Stromal cell of bone marrow (primary cell): ENCODE results near the gene CTF1.
A peak's percentile ranks its signal among the peaks of the same experiment; 100 is the strongest.
"Not testable (repeated sequence)": the region's sequence is repeated elsewhere in the genome, so short reads cannot be mapped to it uniquely, and the experiment has no call there.

ENCODE experiments used
- DNase-seq: peaks from one replicate; pipeline ENCODE4 v3.0.0-alpha.2; 2012; ENCODE audit warnings: low read depth

CTF1 gene

DNA sequence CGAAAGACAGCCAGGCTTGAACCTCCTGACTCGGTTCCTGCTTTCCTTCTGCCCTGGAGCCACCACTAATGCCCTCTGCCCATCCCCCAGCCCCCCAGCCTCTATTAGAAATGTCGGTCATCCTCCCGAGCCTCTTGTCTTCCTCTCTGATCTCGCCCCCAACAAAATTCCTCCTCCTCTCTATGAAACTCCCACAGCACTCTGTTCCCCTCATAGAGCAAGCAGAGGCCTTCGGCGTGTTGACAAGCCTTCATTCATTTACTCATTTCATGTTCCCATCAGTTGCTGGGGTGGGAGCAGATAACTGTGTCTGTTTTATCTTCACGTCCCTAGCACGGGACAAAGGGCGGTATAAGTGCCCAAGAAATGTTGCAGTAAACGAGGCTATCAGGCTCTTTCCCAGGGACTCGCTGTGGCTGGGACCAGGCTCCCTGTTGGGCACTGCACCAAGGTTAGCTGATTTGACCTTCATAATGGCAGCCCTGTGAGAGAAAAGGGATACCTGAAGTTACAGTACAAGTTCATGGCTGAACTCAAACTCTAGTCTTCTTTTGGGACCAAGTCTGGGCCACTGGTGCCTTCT is 34.7 kb downstream of the CTF1 start:
- DNase-seq, result no peak

DNA sequence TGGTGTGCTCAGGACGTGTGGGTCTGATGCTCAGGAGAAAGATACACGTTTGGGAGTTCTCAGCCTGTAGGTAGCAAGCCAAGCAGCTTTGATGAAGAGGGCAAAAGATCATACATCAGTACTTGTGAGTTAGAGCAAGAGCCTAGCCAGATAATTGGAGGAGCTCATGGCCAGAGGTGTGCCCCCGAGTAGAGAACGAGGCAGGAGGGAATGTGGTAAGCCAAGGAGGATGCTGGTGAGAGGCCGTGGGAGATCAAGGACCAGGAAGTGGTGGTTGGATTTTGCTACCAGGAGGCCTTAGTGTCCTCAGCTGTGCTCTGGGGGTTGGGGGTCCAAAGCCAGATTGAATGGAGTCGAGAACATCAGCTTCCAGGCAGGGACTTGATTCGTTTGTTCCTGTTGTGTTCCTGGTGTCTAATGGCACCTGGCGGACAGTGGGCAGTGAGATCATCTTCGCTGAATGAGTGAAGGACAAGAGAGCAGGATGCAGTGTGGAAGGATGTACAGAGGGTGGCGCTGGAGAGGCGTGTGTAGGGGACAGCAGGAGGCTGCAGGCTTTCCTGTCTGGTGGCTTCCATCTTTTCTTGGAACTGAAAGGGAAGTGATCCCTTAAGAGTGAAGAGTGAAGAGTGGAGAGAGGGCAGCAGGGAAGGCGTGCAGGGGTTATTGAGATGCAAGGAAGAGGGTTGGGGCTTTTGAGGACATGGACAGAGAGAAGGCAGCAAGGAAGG is 38.6 kb downstream of the CTF1 start:
- peak; percentile 21 for DNase-seq

DNA sequence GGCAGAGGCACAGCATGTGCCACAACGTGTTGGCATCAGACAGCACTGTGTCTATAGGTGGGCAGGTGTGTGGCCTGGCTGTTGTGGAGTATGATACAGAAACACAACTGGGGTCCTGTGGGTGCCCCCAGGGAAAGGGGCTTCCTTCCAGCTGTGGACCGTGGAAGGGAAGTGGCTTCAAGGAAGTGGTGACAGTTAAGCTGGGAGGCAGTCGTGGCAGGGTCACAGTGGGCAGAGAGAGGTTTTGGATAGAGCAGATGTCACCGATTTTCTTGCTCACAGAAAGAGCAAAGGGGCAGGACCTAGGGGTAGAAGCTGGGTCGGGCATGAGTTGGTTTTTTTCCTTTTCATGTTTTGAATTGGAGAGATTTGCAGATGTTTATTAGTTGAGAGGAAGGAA is 41.3 kb downstream of the CTF1 start:
- no peak for DNase-seq

DNA sequence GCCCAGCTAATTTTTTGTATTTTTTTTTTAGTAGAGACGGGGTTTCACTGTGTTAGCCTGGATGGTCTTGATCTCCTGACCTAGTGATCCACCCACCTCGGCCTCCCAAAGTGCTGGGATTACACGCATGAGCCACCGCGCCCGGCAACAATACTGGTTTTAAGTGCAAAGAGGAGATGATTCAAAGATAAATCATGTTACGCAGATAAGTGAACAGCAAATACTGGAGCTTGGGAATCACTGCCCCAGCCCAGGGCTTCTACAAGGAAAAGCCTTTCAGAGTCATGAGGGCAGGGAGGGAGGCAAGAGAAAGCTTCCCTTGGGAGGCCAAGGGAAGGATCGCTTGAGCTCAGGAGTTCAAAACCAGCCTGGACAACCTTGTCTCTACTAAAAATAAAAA is 43.2 kb downstream of the CTF1 start:
- not testable (repeated sequence) for DNase-seq

- DNase-seq, result peak; percentile 28
These were observed 45.4 kb downstream of the CTF1 start for GRCh38 chr16:30941600-30942425.

- no peak for DNase-seq
These were observed 46.0 kb downstream of the CTF1 start for GRCh38 chr16:30942426-30942806.

DNA sequence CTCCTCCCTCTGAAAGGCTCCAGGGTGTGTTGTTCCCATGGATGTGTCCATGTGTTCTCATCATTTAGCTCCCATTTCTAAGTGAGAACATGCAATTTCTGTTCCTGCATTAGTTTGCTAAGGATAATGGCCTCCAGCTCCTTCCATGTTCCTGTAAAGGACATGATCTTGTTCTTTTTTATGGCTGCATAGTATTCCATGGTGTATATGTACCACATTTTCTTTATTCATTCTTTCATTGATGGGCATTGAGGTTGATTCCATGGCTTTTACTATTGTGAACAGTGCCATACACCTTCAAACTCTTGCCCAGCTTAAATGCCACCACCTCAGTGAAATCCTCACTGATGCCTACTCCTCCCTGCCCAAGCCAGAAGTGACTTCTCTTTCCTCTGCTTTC is 47.9 kb downstream of the CTF1 start:
- DNase-seq, result no peak

DNA sequence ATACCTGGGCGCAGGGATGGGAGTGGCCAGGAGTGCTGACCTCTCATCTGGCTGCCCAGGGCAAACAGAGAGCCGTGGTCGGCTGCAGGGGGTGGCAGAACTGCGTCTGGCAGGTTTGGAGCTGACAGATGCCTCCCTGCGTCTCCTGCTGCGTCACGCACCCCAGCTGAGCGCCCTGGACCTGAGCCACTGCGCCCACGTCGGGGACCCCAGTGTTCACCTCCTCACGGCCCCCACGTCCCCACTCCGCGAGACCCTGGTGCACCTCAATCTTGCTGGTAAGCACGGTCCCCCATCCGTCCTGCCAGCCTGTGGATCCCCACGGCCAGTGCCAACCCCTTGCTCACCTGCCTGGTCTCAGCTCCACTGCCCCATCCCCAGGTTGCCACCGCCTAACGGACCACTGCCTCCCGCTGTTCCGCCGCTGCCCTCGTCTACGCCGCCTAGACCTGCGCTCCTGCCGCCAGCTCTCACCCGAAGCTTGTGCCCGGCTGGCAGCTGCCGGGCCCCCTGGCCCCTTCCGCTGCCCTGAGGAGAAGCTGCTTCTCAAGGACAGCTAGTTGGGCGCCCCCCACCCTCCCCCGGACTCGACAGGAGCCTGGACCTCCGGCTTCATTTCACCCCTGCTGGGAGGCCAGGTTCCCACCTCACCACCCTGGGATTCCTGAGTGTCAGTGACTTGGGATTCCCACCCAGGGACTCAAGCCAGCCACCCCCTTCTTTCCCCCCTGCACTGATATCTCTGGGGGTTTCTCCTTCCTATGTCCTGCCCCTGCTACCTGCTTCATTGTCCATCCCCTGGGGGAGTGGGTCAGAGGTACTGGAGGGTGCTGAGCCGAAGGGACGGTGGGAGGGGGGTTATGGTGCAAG is 50.5 kb downstream of the CTF1 start:
- DNase-seq, result no peak

- no peak for DNase-seq
These were observed 51.1 kb downstream of the CTF1 start for GRCh38 chr16:30947541-30947858.

- DNase-seq, result peak; percentile 98
These were observed 51.6 kb downstream of the CTF1 start for GRCh38 chr16:30947859-30948666.

- DNase-seq, result peak; percentile 35
These were observed 52.5 kb downstream of the CTF1 start, which contains the start of gene ORAI3 for GRCh38 chr16:30948667-30949649. Gene ORAI3, plus strand, starts transcription at chr16:30949068. Its CDS starts 222 bp downstream, at chr16:30949290.

GRCh38 chr16:30949650-30950515 is 53.5 kb downstream of the CTF1 start:
- DNase-seq, result peak; percentile 87

GRCh38 chr16:30950516-30951065 is 54.2 kb downstream of the CTF1 start:
- no peak for DNase-seq

DNA sequence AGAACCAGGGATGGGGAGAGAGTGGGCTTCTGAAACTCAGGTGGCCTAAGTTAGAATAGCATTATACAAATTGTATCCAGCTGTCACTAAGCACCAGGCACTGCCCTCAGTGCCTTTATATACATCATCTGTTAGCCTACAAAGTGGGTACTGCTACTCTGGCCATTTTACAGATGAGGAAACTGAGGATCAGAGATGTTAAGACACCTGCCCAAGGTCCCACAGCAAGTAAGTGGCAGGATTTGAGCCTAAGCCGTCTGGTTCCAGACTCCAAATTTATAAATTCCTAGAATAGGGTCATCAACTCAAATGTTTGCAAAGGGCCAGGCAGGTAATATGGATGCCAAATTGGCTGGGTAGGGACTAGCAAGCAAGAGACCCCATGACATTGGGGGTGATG is 54.8 kb downstream of the CTF1 start:
- no peak for DNase-seq

DNA sequence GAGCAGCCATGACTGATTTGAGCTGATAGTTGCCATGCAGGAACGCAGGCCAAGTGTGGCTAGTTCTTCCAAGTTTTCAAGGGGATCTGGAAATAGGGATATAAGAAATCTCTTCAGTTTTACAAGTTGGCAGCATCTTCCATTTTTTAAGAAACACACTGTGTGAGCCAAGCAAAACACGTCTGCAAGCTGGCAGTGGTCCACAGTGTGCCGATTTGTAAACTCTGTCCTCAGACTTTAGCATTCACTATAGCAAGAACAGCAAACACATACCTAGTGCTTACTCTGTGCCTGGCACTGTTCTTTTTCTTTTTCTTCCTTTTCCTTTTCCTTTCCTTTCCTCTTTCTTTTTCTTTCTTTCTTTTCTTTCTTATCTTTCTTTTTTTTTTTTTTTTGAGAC is 55.3 kb downstream of the CTF1 start:
- DNase-seq, result peak; percentile 73

DNA sequence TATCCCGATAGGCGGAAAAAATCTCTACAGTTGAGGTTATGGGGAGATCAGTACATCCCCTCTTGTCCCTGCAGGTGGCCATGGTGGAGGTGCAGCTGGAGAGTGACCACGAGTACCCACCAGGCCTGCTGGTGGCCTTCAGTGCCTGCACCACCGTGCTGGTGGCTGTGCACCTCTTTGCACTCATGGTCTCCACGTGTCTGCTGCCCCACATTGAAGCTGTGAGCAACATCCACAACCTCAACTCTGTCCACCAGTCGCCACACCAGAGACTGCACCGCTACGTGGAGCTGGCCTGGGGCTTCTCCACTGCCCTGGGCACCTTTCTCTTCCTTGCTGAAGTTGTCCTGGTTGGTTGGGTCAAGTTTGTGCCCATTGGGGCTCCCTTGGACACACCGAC is 56.7 kb downstream of the CTF1 start:
- no peak for DNase-seq
